HepG2 (cell line): Measurements from ENCODE around the gene UBB. TPM values are rescaled to one million over a fixed set of nuclear protein-coding genes. Genes with fewer than 3 reads are reported as not detected.

Experiments
- ATF5 ChIP-seq: sonication (generic); formaldehyde crosslinking; IDR thresholded peaks from 2 replicates; pipeline ENCODE4 v1.4.0; 2020; ENCODE audit warnings: mild to moderate bottlenecking, low read depth, missing genetic modification reagents
- ATF7 ChIP-seq, 2 experiments: fragments of 450-650 bp in 1 of 2; sonication (generic) in 1 of 2; formaldehyde crosslinking in 1 of 2; IDR thresholded peaks; 2 replicates each; pipeline versions ENCODE4 v1.4.0 to v1.6.1; 2016 to 2020; ENCODE audit warnings: antibody characterized with exemption in 1 of 2, mild to moderate bottlenecking in 1 of 2, missing genetic modification reagents in 1 of 2
- HNRNPK ChIP-seq: fragments of 200-400 bp; formaldehyde crosslinking; IDR thresholded peaks from 2 replicates; pipeline ENCODE4 v1.6.1; 2018; ENCODE audit warnings: low read length, low read depth, moderate library complexity, mild to moderate bottlenecking; ENCODE audit not compliant: poor library complexity, severe bottlenecking
- HOMEZ ChIP-seq: IDR thresholded peaks from 2 replicates; pipeline ENCODE4 v1.6.1; 2016; ENCODE audit warnings: low read depth
- KDM5A ChIP-seq: fragments of 200-600 bp; sonication (generic); IDR thresholded peaks from 2 replicates; pipeline ENCODE4 v1.7.0; 2018; ENCODE audit warnings: antibody characterized with exemption, mild to moderate bottlenecking, low read length, borderline replicate concordance
- MIER3 ChIP-seq: IDR thresholded peaks from 2 replicates; pipeline ENCODE4 v1.6.1; 2016; ENCODE audit warnings: missing compliant biosample characterization, borderline replicate concordance
- NBN ChIP-seq: fragments of 450-650 bp; conservative IDR thresholded peaks from 2 replicates; pipeline ENCODE4 v1.6.1; 2017
- PLRG1 ChIP-seq: fragments of 450-650 bp; conservative IDR thresholded peaks from 2 replicates; pipeline ENCODE4 v1.6.1; 2016
- RELA ChIP-seq: sonication (generic); formaldehyde crosslinking; IDR thresholded peaks from 2 replicates; pipeline ENCODE4 v1.4.0; 2020; ENCODE audit warnings: missing genetic modification reagents
- SNAPC2 ChIP-seq: sonication (generic); formaldehyde crosslinking; IDR thresholded peaks from 2 replicates; pipeline ENCODE4 v1.8.1; 2022; ENCODE audit warnings: mild to moderate bottlenecking, missing genetic modification reagents
- SRY ChIP-seq: sonication (generic); formaldehyde crosslinking; IDR thresholded peaks from 2 replicates; pipeline ENCODE4 v1.8.0; 2022; ENCODE audit warnings: mild to moderate bottlenecking, missing genetic modification reagents
- THAP11 ChIP-seq: IDR thresholded peaks from 2 replicates; pipeline ENCODE4 v1.6.1; 2016; ENCODE audit warnings: missing biosample characterization, missing genetic modification reagents
- UBTF ChIP-seq: sonication (generic); formaldehyde crosslinking; IDR thresholded peaks from 2 replicates; pipeline ENCODE4 v1.4.0; 2020; ENCODE audit warnings: mild to moderate bottlenecking, missing genetic modification reagents
- XRCC5 ChIP-seq: fragments of 200-400 bp; formaldehyde crosslinking; optimal IDR thresholded peaks from 2 replicates; pipeline ENCODE3; 2017; ENCODE audit warnings: mild to moderate bottlenecking, low read length
- ZBTB14 ChIP-seq: sonication (generic); formaldehyde crosslinking; IDR thresholded peaks from 2 replicates; pipeline ENCODE4 v1.4.0; 2020; ENCODE audit warnings: missing genetic modification reagents
- ZBTB46 ChIP-seq: sonication (generic); formaldehyde crosslinking; IDR thresholded peaks from 2 replicates; pipeline ENCODE4 v1.4.0; 2020; ENCODE audit warnings: mild to moderate bottlenecking, missing genetic modification reagents, borderline replicate concordance
- ZC3H4 ChIP-seq: sonication (generic); formaldehyde crosslinking; IDR thresholded peaks from 2 replicates; pipeline ENCODE4 v1.4.0; 2020; ENCODE audit warnings: missing genetic modification reagents, borderline replicate concordance
- ZNF124 ChIP-seq: sonication (generic); formaldehyde crosslinking; IDR thresholded peaks from 2 replicates; pipeline ENCODE4 v1.4.0; 2020; ENCODE audit warnings: missing genetic modification reagents
- ZNF180 ChIP-seq: sonication (generic); formaldehyde crosslinking; IDR thresholded peaks from 2 replicates; pipeline ENCODE4 v1.4.0; 2020; ENCODE audit warnings: low read depth, missing genetic modification reagents, borderline replicate concordance
- ZNF207 ChIP-seq: fragments of 450-650 bp; IDR thresholded peaks from 2 replicates; pipeline ENCODE4 v1.6.1; 2016; ENCODE audit warnings: antibody characterized with exemption, borderline replicate concordance
- ZNF777 ChIP-seq: sonication (generic); formaldehyde crosslinking; IDR thresholded peaks from 2 replicates; pipeline ENCODE4 v1.4.0; 2020; ENCODE audit warnings: missing genetic modification reagents
- ZNF788 ChIP-seq: sonication (generic); formaldehyde crosslinking; IDR thresholded peaks from 2 replicates; pipeline ENCODE4 v1.5.0; 2020; ENCODE audit warnings: mild to moderate bottlenecking, missing genetic modification reagents, borderline replicate concordance
- polyA plus RNA-seq, 8 experiments: library from polyadenylated mRNA; depleted of rRNA in 3 of 8; stranded (reverse) in 7 of 8; unstranded in 1 of 8; fragments of >200 nt; fragmentation: Illumina TruSeq in 4 of 8; extraction: Trizol in 4 of 8; gene quantifications; 2 replicates each; pipeline versions ENCODE4 v1.2.1 to v1.2.3, GENCODE V29; 2011 to 2016; ENCODE audit warnings: low read depth in 4 of 8, missing spikeins in 1 of 8, mixed read lengths in 1 of 8; ENCODE audit not compliant: insufficient read depth in 1 of 8
- total RNA-seq, 5 experiments: library from RNA; depleted of rRNA; stranded (reverse); fragments of >200 nt; fragmentation: Illumina TruSeq; extraction: Trizol; gene quantifications; 2 replicates each; pipeline ENCODE4 v1.2.3, GENCODE V29; 2016; ENCODE audit warnings: low read depth in 1 of 5

Gene UBB
- total and polyA plus RNA-seq, 2 of the 13 experiments (the other 11 are each of a cell fraction or from before 2014, with no cell fraction given), result 1,130 to 2,066 TPM

GRCh38 chr17:16425698-16426659 is 45.1 kb downstream of the UBB start (continued):
- TF ChIP-seq ZNF788 (CRISPR knock-in tag), result peak; percentile 80; the same call in 1 of the 2 replicates
- TF ChIP-seq HOMEZ (CRISPR knock-in tag), result peak; percentile 25; the same call in 1 of the 2 replicates
- no peak for TF ChIP-seq SNAPC2 (CRISPR knock-in tag)
- no peak for TF ChIP-seq ATF7 (IDR thresholded peaks at IDR 0.05)
- TF ChIP-seq ATF7 (CRISPR knock-in tag; IDR thresholded peaks at IDR 0.05), result no peak
- no peak for TF ChIP-seq ZC3H4 (CRISPR knock-in tag)
- no peak for TF ChIP-seq THAP11 (CRISPR knock-in tag)
- TF ChIP-seq MIER3, result peak; percentile 70; the same call in 1 of the 2 replicates
- TF ChIP-seq ZNF124, result no peak
- TF ChIP-seq PLRG1, result no peak
- no peak for TF ChIP-seq ZNF207
- TF ChIP-seq XRCC5, result no peak
- TF ChIP-seq UBTF (CRISPR knock-in tag), result no peak
- TF ChIP-seq ZBTB46, result no peak
- no peak for TF ChIP-seq RELA (CRISPR knock-in tag)
- no peak for TF ChIP-seq NBN
- TF ChIP-seq HNRNPK, result no peak
- 0 out of 2 replicates have a peak, but pooled peaks have one; percentile 47 for TF ChIP-seq SRY (CRISPR knock-in tag)
- no peak for TF ChIP-seq ZNF180 (CRISPR knock-in tag)
- TF ChIP-seq ATF5 (CRISPR knock-in tag), result no peak
- TF ChIP-seq ZBTB14 (CRISPR knock-in tag), result no peak
- TF ChIP-seq ZNF777, result no peak
- TF ChIP-seq KDM5A, result no peak
